Suprapubic skin (tissue), 4 donors: ENCODE data around the gene CDK18.

Experiments
- CTCF ChIP-seq, 2 donors: fragments of 200-600 bp in 1 of 2; fragments of 450-650 bp in 1 of 2; sonication (generic) in 1 of 2; IDR thresholded peaks; one replicate each; pipeline ENCODE4 v1.5.1; 2016 to 2019; ENCODE audit warnings: antibody characterized with exemption in 2 of 2, mild to moderate bottlenecking in 1 of 2, moderate library complexity in 1 of 2
- POLR2A ChIP-seq, 2 donors: fragments of 450-650 bp; IDR thresholded peaks; one replicate each; pipeline ENCODE4 v1.6.1; 2017; ENCODE audit warnings: antibody characterized with exemption in 2 of 2, mild to moderate bottlenecking in 2 of 2, moderate library complexity in 2 of 2
- POLR2AphosphoS5 ChIP-seq, 3 donors: sonication (generic); formaldehyde crosslinking; IDR thresholded peaks; one replicate each; pipeline ENCODE4 v1.6.1; 2017; ENCODE audit warnings: antibody characterized with exemption in 3 of 3

GRCh38 chr1:205473475-205473874 is 31.0 kb upstream of the CDK18 start:
- TF ChIP-seq POLR2AphosphoS5 (IDR thresholded peaks at IDR 0.05), result no peak
- no peak for TF ChIP-seq CTCF (IDR thresholded peaks at IDR 0.05)
- no peak for TF ChIP-seq POLR2A (IDR thresholded peaks at IDR 0.05)
